HepG2 (cell line): ENCODE measurements around the gene LENEP. TPM values are rescaled to one million over a fixed set of nuclear protein-coding genes. Genes with fewer than 3 reads are reported as not detected.

Source experiments
- ZNF142 ChIP-seq: sonication (generic); formaldehyde crosslinking; IDR thresholded peaks from 2 replicates; pipeline ENCODE4 v1.4.0; 2020; ENCODE audit warnings: missing genetic modification reagents
- ZNF607 ChIP-seq: sonication (generic); formaldehyde crosslinking; IDR thresholded peaks from 2 replicates; pipeline ENCODE4 v1.5.1; 2020; ENCODE audit warnings: missing genetic modification reagents, mild to moderate bottlenecking, borderline replicate concordance
- ZNF646 ChIP-seq: sonication (generic); formaldehyde crosslinking; IDR thresholded peaks from 2 replicates; pipeline ENCODE4 v1.9.0; 2021; ENCODE audit warnings: mild to moderate bottlenecking, missing genetic modification reagents
- ZNF687 ChIP-seq: sonication (generic); formaldehyde crosslinking; IDR thresholded peaks from 2 replicates; pipeline ENCODE4 v1.5.1; 2020; ENCODE audit warnings: mild to moderate bottlenecking, missing genetic modification reagents, moderate library complexity
- ZNF7 ChIP-seq: IDR thresholded peaks from 2 replicates; pipeline ENCODE4 v1.6.1; 2016; ENCODE audit warnings: missing biosample characterization, missing genetic modification reagents
- polyA plus RNA-seq, 8 experiments: library from polyadenylated mRNA; depleted of rRNA in 3 of 8; stranded (reverse) in 7 of 8; unstranded in 1 of 8; fragments of >200 nt; fragmentation: Illumina TruSeq in 4 of 8; extraction: Trizol in 4 of 8; gene quantifications; 2 replicates each; pipeline versions ENCODE4 v1.2.1 to v1.2.3, GENCODE V29; 2011 to 2016; ENCODE audit warnings: low read depth in 4 of 8, missing spikeins in 1 of 8, mixed read lengths in 1 of 8; ENCODE audit not compliant: insufficient read depth in 1 of 8
- total RNA-seq, 5 experiments: library from RNA; depleted of rRNA; stranded (reverse); fragments of >200 nt; fragmentation: Illumina TruSeq; extraction: Trizol; gene quantifications; 2 replicates each; pipeline ENCODE4 v1.2.3, GENCODE V29; 2016; ENCODE audit warnings: low read depth in 1 of 5

Gene LENEP
- total and polyA plus RNA-seq, 2 of the 13 experiments (the other 11 are each of a cell fraction or from before 2014, with no cell fraction given), result 0.29 TPM; not detected in 1

- TF ChIP-seq ZNF646 (CRISPR knock-in tag) (peak; percentile 41; the same call in 1 of the 2 replicates), ZNF7 (CRISPR knock-in tag) (no peak), ZNF687 (CRISPR knock-in tag) (peak; percentile 93), ZNF607 (CRISPR knock-in tag) (peak; percentile 44; the same call in 1 of the 2 replicates), ZNF142 (CRISPR knock-in tag) (no peak; the same call in 1 of the 2 replicates)
Measured at GRCh38 chr1:155017041-155017945, 23.9 kb downstream of the LENEP start (continued).
